H1 (cell line): Measurements from ENCODE around the gene POFUT2. TPM values are rescaled to one million over a fixed set of nuclear protein-coding genes. Genes with fewer than 3 reads are reported as not detected.

ENCODE experiments used
- FOSL1 ChIP-seq: IDR thresholded peaks from 2 replicates; pipeline ENCODE4 v1.6.1; 2011; ENCODE audit warnings: mild to moderate bottlenecking, low read depth, low read length, moderate library complexity; ENCODE audit not compliant: insufficient read depth
- GABPA ChIP-seq: IDR thresholded peaks from 2 replicates; pipeline ENCODE4 v1.6.1; 2011; ENCODE audit warnings: mild to moderate bottlenecking, low read length, moderate library complexity, borderline replicate concordance; ENCODE audit not compliant: insufficient read depth
- RAD21 ChIP-seq, 2 experiments: IDR thresholded peaks in 1 of 2; conservative IDR thresholded peaks in 1 of 2; 2 replicates each; pipeline ENCODE4 v1.6.1; 2011; ENCODE audit warnings: low read depth in 2 of 2, low read length in 2 of 2, improper control_type of control experiment in 1 of 2, inconsistent platforms in 1 of 2, mild to moderate bottlenecking in 1 of 2, moderate library complexity in 1 of 2
- SIRT6 ChIP-seq: IDR thresholded peaks from one replicate; pipeline ENCODE4 v1.7.1; 2012; ENCODE audit warnings: low read length, inconsistent platforms
- TBP ChIP-seq: IDR thresholded peaks from 2 replicates; pipeline ENCODE4 v1.6.1; 2011; ENCODE audit warnings: low read depth, low read length, improper control_type of control experiment
- YY1 ChIP-seq: IDR thresholded peaks from 2 replicates; pipeline ENCODE4 v1.6.1; 2011; ENCODE audit warnings: low read depth, mild to moderate bottlenecking, low read length
- ZNF274 ChIP-seq: IDR thresholded peaks from 2 replicates; pipeline ENCODE4 v1.7.0; 2012; ENCODE audit warnings: low read length, borderline replicate concordance; ENCODE audit errors: extremely low read depth
- polyA plus RNA-seq, 7 experiments: library from polyadenylated mRNA; depleted of rRNA in 3 of 7; stranded (reverse) in 5 of 7; unstranded in 2 of 7; fragments of >200 nt in 5 of 7; fragments of 200-250 nt in 2 of 7; gene quantifications; 1 replicate in 5 of 7; 2 replicates in 1 of 7; 4 replicates in 1 of 7; pipeline versions ENCODE4 v1.2.1 to v1.2.3, GENCODE V29; 2011 to 2013; ENCODE audit warnings: missing spikeins in 2 of 7, mixed read lengths in 2 of 7
- total RNA-seq: library from RNA; stranded (reverse); fragmentation: NEBNext Ultra II Directional; extraction: Animal tissue kit (Norgen Biotek cat#: 25700); gene quantifications from 2 replicates; pipeline ENCODE4 v1.2.1, GENCODE V29; 2021

POFUT2 gene
- total and polyA plus RNA-seq, 2 of the 8 experiments (the other 6 are each of a cell fraction or from before 2014, with no cell fraction given) = 13.7 to 32.1 TPM

DNA sequence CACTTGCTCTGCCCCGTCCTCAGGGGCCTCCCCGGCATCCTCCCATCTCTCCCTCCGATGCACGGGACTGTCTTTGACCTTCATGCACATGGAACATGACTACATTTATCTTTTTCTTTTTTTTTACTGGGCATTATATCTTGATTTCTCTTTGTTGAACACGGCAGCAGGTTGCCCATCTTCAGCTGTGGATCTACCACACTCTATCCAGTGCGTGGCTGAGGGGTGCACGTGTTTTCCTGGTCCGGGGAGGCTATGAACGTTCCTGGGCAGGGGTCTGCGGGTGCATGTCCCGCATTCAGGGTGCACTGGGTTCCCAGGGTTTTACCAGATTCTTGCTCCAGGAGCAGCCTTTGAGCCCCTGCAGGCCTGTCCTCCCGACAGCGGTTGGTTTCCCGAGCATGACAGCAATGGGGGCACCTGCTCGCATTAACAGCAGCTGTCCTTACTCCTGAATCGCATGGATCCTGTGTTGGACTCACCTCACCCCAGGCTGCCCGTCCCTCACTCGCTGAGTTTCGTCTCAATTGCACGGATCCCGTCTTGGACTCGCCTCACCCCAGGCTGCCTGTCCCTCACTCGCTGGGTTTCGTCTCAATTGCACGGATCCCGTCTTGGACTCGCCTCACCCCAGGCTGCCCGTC, 7.4 kb downstream of the POFUT2 start (continued):
- TF ChIP-seq FOSL1 = no peak
- no peak for TF ChIP-seq GABPA
- TF ChIP-seq SIRT6 = no peak
- TF ChIP-seq RAD21 (IDR thresholded peaks at IDR 0.05 in 1 of 2, conservative IDR thresholded peaks at IDR 0.05 in 1 of 2; ENCODE audit: low read depth in 2 of 2, low read length in 2 of 2) = no peak
- no peak for TF ChIP-seq ZNF274
- TF ChIP-seq TBP = no peak
- TF ChIP-seq YY1 = no peak
